NOMO-1 treated with dmso at 0.1 percent for 144 hours (cell line): ENCODE results near the gene CYP2F1.
"Not testable (repeated sequence)": the region's sequence is repeated elsewhere in the genome, so short reads cannot be mapped to it uniquely, and the experiment has no call there.

ENCODE experiments used
- DNase-seq: peaks from one replicate; lab custom pipeline; 2025; ENCODE audit not compliant: unreplicated experiment; lab: John Stamatoyannopoulos, UW

Gene CYP2F1

GRCh38 chr19:41126765-41127203 lies 12.6 kb downstream of the CYP2F1 start:
- not testable (repeated sequence) for DNase-seq

DNA sequence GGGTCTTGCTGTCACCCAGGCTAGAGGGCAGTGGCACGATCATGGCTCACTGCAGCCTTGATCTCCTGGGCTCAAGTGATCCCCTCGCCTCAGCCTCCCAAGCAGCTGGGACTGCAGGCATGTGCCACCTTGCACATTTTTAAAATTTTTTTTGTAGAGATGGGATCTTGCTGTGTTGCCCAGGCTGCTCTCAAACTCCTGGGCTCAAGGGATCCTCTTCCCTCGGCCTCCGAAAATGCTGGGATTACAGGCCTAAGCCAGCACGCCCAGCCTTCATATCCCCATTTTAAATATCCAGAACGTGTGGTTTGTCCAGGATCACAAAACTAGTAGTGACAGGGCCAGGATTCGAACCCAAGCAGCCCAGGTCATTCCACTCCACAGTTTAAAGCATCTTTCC lies 13.1 kb downstream of the CYP2F1 start:
- DNase-seq = not testable (repeated sequence)

GRCh38 chr19:41127801-41128300 lies 13.6 kb downstream of the CYP2F1 start:
- peak; percentile 34 for DNase-seq

DNA sequence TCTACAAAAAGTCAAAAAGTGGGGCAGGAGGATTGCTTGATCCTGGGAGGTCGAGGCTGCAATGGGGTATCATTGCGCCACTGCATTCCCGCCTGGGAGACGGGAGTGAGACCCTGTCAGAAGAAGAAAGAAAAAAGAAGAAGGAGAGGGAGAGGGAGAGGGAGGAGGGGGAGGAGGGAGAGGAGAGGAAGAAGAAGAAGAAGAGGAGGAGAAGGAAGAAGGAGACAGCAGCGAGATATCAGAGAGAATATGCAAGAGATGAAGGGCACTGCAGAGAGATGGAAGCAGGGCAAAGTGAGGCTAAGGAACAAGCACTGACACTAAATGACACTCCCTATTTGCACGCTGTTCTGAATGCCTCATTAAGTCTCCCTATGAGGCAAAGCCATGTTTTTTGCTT lies 14.5 kb downstream of the CYP2F1 start:
- no peak for DNase-seq

DNA sequence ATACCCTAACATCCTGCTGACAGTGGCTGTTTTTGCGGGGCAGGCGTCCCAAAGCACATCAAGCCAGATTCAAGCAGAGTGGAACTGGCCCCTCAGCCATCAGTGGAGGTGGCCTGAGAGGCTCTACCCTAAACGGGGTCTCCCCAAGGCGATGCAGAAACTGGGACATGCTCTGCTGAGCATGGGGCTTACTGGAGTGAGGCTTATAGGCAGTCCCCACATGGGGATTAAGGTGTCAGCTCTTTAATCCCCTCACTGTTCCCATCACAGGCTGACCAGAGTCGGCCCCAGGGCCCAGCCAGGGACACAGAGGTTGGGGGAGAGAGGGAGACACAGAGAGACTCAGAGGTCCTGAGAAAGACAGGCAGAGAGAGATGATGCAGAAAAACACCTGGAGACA lies 17.0 kb downstream of the CYP2F1 start:
- no peak for DNase-seq

DNA sequence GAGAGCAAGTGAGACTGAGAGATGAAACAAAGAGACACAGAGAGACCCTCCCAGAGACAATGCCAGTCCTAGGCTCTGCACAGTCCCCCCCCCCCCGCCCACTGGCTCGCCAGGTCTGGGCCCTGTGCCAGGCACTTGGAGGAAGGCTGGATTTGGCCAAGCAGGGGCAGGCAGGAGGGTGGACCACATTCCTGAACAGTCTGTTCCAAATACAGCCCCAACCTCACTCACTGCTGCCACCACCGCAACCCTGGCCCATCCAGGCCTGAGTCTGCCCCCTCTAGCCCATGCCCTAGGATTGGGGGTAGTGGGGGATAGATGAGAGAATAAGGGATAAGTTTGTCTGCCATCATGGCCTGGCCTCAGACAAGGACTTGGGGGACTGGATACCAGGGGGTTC lies 19.0 kb downstream of the CYP2F1 start:
- DNase-seq = no peak

GRCh38 chr19:41134616-41135015 lies 20.4 kb downstream of the CYP2F1 start:
- DNase-seq = no peak

- DNase-seq = peak; percentile 40
These were observed 21.5 kb downstream of the CYP2F1 start for GRCh38 chr19:41135390-41136384.

- no peak for DNase-seq
These were observed 22.6 kb downstream of the CYP2F1 start for GRCh38 chr19:41136636-41137455.

DNA sequence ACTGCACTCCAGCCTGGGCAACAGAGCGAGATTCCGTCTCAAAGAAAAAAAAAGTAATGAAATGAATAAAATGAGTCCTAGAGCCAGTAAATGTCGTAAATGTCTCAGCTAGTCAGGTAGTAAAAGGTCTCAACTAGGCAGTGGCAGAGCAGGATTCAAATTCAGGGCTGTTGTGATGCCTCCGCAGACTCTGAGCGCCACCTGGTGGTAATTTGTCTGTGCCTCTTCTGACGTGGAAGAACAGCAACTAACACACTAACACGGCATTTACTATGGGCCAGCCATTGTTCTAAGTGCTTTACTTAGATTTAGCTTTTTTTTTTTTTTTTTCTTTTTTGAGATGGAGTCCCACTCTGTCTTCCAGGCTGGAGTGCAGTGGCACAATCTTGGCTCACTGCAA lies 30.2 kb downstream of the CYP2F1 start:
- DNase-seq = peak; percentile 38

GRCh38 chr19:41149831-41150230 lies 35.6 kb downstream of the CYP2F1 start:
- DNase-seq = no peak

DNA sequence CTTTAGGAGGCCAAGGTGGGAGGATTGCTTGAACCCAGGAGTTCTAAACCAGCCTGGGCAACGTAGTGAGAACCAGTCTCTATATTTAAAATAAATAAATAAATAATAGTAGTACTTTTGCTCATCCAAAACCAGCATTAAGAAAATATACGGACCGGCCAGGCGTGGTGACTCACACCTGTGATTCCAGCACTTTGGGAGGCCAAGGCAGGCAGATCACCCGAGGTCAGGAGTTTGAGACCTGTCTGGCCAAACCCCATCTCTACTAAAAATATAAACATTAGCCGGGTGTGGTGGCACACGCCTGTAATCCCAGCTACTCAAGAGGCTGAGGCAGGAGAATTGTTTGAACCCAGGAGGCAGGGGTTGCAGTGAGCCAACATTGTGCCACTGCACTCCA lies 36.8 kb downstream of the CYP2F1 start:
- DNase-seq = not testable (repeated sequence)

DNA sequence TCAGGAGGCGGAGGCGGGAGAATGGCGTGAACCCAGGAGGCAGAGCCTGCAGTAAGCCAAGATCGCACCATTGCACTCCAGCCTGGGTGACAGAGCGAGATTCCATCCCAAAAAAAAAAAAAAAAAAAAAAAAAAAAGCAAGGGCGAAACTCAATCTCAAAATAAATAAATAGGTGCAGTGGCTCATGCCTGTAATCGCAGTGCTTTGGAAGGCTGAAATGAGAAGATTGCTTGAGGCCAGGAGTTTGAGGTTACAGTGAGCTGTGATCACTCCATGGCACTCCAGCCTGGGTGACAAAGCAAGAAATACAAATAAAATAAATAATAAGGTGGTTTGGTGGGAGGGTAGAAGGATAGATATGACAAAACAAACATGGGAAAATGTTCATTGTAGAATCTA lies 39.8 kb downstream of the CYP2F1 start:
- DNase-seq = no peak

DNA sequence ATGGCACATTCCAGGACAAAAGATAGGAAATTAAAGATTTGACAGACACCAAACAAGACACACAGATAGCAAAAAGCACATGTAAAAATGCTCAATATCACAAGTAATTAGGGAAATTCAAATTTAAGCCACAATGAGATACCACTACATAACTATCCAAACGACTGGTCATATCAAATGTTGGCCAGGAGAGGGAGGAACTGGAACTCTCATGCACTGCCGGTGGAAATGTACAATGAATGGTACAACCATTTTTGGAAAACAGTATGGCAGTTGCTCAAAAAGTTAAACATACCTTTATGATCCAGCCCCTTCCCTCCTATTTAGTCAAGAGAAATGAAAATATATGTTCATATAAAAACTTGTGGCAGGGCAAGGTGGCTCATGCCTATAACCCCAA lies 42.0 kb downstream of the CYP2F1 start:
- DNase-seq = no peak

DNA sequence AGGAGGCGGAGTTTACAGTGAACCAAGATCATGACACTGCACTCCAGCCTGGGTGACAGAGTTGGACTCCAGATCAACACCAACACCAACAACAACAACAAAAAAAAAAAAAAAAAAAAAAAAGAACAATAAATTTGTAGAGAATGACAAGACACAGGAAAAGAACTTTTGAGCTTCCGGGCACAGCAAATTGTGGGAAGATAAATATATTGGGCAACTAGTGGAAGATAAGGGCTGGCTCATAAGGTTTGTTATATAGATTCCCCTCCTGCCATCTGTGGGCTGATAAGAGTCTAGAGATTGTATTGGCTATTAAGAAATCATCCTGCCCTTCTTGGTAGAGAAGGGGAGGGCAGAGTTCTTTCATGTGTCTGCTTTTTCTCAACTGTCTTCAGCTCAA lies 45.6 kb downstream of the CYP2F1 start:
- DNase-seq = no peak

DNA sequence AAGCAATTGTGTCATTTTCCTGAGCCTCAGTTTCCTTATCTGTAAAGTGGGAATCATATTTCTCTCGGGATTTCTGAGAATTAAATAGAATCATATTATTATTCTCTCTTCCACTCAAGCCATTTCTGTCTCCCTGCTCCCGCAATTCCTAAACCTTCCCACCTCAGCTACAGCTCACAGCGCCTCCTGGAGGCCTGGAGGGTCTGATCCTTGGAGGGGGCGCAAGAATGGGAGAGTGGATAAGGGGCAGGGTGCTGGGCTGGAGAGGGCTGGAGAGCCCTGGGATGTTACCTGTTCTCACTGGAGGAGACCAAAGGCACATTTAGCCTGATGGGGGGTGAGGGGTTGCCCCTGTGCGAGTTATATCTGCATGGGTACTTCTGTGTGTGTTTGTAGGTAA lies 47.7 kb downstream of the CYP2F1 start:
- no peak for DNase-seq

DNA sequence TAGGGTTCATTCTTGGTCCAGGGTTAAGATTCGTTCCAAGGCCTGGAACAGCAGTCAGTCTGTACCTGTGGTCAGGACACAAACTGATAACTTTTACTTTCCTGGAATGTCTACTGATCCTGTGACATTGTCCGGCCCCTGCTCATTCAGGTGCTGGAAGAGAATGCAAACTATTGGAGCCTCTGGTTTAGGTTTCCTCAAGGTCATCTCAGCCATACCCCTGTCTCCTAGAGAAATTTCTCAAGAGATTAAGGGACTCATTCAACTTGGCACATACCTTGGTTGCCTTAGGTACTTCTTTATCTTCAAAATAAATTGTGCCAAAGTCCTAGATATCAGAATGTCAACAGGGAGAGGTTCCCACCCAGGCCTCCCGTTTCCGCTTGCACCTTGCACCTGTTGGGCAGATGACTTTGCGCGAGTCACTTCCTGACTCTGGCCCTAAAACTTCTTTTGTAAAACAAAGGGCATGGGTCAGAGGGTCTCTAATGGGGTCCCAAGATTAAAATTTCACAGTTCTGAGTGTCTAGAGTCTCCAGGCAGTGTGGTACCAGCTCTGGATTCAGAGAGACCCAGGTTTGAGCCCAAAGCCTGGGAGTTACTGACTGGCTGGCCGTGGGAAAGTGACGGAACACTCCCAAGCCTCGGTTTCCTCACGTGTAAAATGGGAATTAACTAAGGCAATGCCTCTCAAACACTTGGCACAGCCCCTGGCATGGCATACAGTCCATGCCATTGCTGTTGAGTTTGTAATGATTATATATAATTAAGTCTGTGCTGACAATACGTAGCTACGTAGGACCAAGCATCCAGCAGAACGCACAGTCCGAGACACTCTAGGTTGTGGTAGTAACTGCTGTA lies 52.9 kb downstream of the CYP2F1 start:
- no peak for DNase-seq

GRCh38 chr19:41172297-41173164 lies 58.3 kb downstream of the CYP2F1 start:
- no peak for DNase-seq

GRCh38 chr19:41174297-41174928 lies 60.2 kb downstream of the CYP2F1 start:
- DNase-seq = no peak
